Cardiac fibroblast (primary cell): Measurements from ENCODE around the gene THRAP3.

ENCODE experiments used
- DNase-seq, 2 donors: peaks; one replicate each; pipeline versions ENCODE4 v3.0.0 to v3.0.0-alpha.2; 2010; ENCODE audit warnings: low read depth in 2 of 2
- H3K4me3 ChIP-seq, 2 donors: replicated peaks in 1 of 2; 1 replicate in 1 of 2; 2 replicates in 1 of 2; pipeline ENCODE4 v1.5.1; 2011; ENCODE audit warnings: low read depth in 2 of 2, low read length in 2 of 2, mild to moderate bottlenecking in 2 of 2, moderate library complexity in 1 of 2
- CTCF ChIP-seq: IDR thresholded peaks from one replicate; pipeline ENCODE4 v1.5.1; 2011; ENCODE audit warnings: low read depth, mild to moderate bottlenecking, low read length, inconsistent platforms

The THRAP3 gene

GRCh38 chr1:36223996-36224536, at the start of gene THRAP3:
Gene THRAP3 (plus strand): TSS chr1:36224443. CDS start chr1:36282564, 58,121 bp downstream.
- H3K4me3 ChIP-seq = peak within 1 kb of the TSS; percentile 88 to 91
- peak; percentile 100 for DNase-seq
- TF ChIP-seq CTCF = no peak

- no peak for DNase-seq
- no peak overlapping the region for H3K4me3 ChIP-seq
- TF ChIP-seq CTCF = no peak
Observed at GRCh38 chr1:36174713-36175112, 49.5 kb upstream of the THRAP3 start.

- DNase-seq = peak; percentile 53 to 80
- no peak overlapping the region for H3K4me3 ChIP-seq
- TF ChIP-seq CTCF = no peak
Observed at GRCh38 chr1:36175137-36176095, 48.8 kb upstream of the THRAP3 start.

GRCh38 chr1:36176106-36176949, 47.9 kb upstream of the THRAP3 start:
- DNase-seq = no peak
- H3K4me3 ChIP-seq = no peak overlapping the region
- TF ChIP-seq CTCF = no peak

GRCh38 chr1:36177589-36178431, 46.4 kb upstream of the THRAP3 start:
- TF ChIP-seq CTCF = no peak
- no peak overlapping the region for H3K4me3 ChIP-seq

More at GRCh38 chr1:36177589-36178431, 46.4 kb upstream of the THRAP3 start:
- DNase-seq = no peak
